Panc1 (cell line): ENCODE results near the gene ZNF25. TPM values are rescaled to one million over a fixed set of nuclear protein-coding genes. Genes with fewer than 3 reads are reported as not detected.
"Not testable (repeated sequence)": the region's sequence is repeated elsewhere in the genome, so short reads cannot be mapped to it uniquely, and the experiment has no call there.

ENCODE experiments used
- ATAC-seq: fragments of 200-7000 bp; cut with Tn5 transposase; 2 replicates; pipeline ENCODE4 v1.9.1; 2020; ENCODE audit warnings: mild to moderate bottlenecking, moderate library complexity
- BruUV-seq: library from RNA; stranded (reverse); fragments of 400-500 nt; replicated peaks from 2 replicates; lab custom pipeline; 2021; lab: Mats Ljungman, UMichigan
- CTCF ChIA-PET: fragments of 300-600 bp; sonication (Branson Sonifier 250); formaldehyde crosslinking; loops from one replicate; lab custom pipeline; 2022; ENCODE audit warnings: antibody characterized with exemption; lab: Charles Lee
- POLR2A ChIA-PET: fragments of 300-600 bp; sonication (Branson Sonifier 250); formaldehyde crosslinking; loops from one replicate; lab custom pipeline; 2022; ENCODE audit warnings: antibody characterized with exemption; lab: Charles Lee
- DNase-seq: peaks from one replicate; pipeline ENCODE4 v3.0.0-alpha.2; 2010; ENCODE audit warnings: low read depth, low spot score
- H3K27ac ChIP-seq: 2 replicates; pipeline ENCODE4 v1.5.1; 2011; ENCODE audit warnings: mild to moderate bottlenecking, low read length, inconsistent platforms
- H3K27me3 ChIP-seq: fragments of 200-500 bp; sonication (Bioruptor generic); 2 replicates; pipeline ENCODE4 v1.6.0; 2014; ENCODE audit warnings: low read length, inconsistent platforms; ENCODE audit not compliant: control insufficient read depth, insufficient read depth
- H3K36me3 ChIP-seq: fragments of 200-500 bp; sonication (Bioruptor generic); 2 replicates; pipeline ENCODE4 v1.5.1; 2014; ENCODE audit warnings: inconsistent platforms, mild to moderate bottlenecking, low read length, moderate library complexity; ENCODE audit not compliant: control insufficient read depth, insufficient read depth
- H3K4me1 ChIP-seq: 2 replicates; pipeline ENCODE4 v1.5.1; 2011; ENCODE audit warnings: inconsistent platforms, mild to moderate bottlenecking, low read length, moderate library complexity; ENCODE audit not compliant: control insufficient read depth, insufficient read depth
- H3K4me3 ChIP-seq, 2 experiments: 2 replicates each; pipeline ENCODE4 v1.5.1; 2011 to 2012; ENCODE audit warnings: low read depth in 2 of 2, low read length in 2 of 2, mild to moderate bottlenecking in 2 of 2, inconsistent platforms in 1 of 2, moderate library complexity in 1 of 2
- H3K9me3 ChIP-seq: fragments of 200-500 bp; sonication (Bioruptor generic); 2 replicates; pipeline ENCODE4 v1.5.1; 2014; ENCODE audit warnings: low read depth, mild to moderate bottlenecking, inconsistent platforms, low read length, moderate library complexity; ENCODE audit not compliant: control insufficient read depth, insufficient read depth
- POLR2AphosphoS5 ChIP-seq: IDR thresholded peaks from 2 replicates; pipeline ENCODE4 v1.6.1; 2012; ENCODE audit warnings: mild to moderate bottlenecking, low read depth, low read length, moderate library complexity
- SIN3A ChIP-seq: IDR thresholded peaks from 2 replicates; pipeline ENCODE4 v1.6.1; 2012; ENCODE audit warnings: low read depth, mild to moderate bottlenecking, low read length, moderate library complexity, borderline replicate concordance; ENCODE audit not compliant: insufficient read depth
- TCF7L2 ChIP-seq: IDR thresholded peaks from 2 replicates; pipeline ENCODE4 v1.6.1; 2011; ENCODE audit warnings: mild to moderate bottlenecking, low read depth, low read length, inconsistent platforms
- in situ Hi-C: cut with HindIII; loops from 2 replicates; pipeline ENCODE4 v1.10.0; 2016; ENCODE audit warnings: low sequenced_read_pairs, low pct_unique_long_range_greater_than_20kb
- intact Hi-C: fragments of 100-400 bp; cut with micrococcal nuclease; formaldehyde crosslinking; loops from one replicate; pipeline ENCODE4 v1.10.0; 2022; ENCODE audit not compliant: unreplicated experiment
- total RNA-seq: library from RNA; stranded (reverse); gene quantifications from one replicate; pipeline ENCODE4 v1.2.1, GENCODE V29; 2021; ENCODE audit not compliant: unreplicated experiment
- TF ChIP-seq, protein P1 (sequence below): fragments of 450-650 bp; IDR thresholded peaks from 2 replicates; pipeline ENCODE4 v1.5.1; 2017; ENCODE audit warnings: mild to moderate bottlenecking
- TF ChIP-seq, protein P2 (sequence below), 2 experiments: IDR thresholded peaks; 2 replicates each; pipeline ENCODE4 v1.6.1; 2011 to 2012; ENCODE audit warnings: low read depth in 2 of 2, control low read depth in 1 of 2, low read length in 1 of 2, mild to moderate bottlenecking in 1 of 2, moderate library complexity in 1 of 2; ENCODE audit not compliant: insufficient read depth in 1 of 2

ZNF25 gene
- total RNA-seq, 1 experiment from 2014 or later = 2.9 TPM

DNA sequence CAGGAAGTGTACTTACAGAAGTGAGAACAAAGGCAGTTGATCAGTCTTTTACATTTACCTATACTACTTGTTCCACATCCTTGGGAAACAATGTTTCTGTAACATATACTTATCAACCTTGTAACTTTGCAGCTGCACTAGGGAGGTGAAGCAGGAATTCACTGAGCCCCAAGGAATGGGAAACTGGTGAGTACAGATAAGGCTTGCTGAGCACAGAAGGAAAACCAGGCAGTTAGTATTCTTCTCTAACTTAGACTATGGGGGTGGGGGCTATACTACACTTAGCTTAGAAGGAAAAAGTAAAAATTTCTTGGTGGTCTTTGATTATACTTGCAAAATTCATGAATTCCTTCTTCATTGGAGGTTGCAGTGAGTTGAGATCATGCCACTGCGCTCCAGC lies 27.1 kb upstream of the ZNF25 start:
- Histone ChIP-seq H3K27ac (no peak overlapping the region), H3K27me3 (no peaks in the 10 kb centered on the region), H3K9me3 (no peaks in the 10 kb centered on the region), H3K36me3 (no peaks in the 10 kb centered on the region), H3K4me3 (no peak overlapping the region), H3K4me1 (no peaks in the 10 kb centered on the region)
- BruUV-seq = no TSS peak
- in situ Hi-C loops (no loop called here), intact Hi-C loops (no loop called here)
- DNase-seq (no peak), ATAC-seq (no peak)
- POLR2A ChIA-PET = no interaction called here
- CTCF ChIA-PET = no interaction called here
- TF ChIP-seq SIN3A = no peak
- TF ChIP-seq TCF7L2 = no peak
- TF ChIP-seq, protein P1, sequence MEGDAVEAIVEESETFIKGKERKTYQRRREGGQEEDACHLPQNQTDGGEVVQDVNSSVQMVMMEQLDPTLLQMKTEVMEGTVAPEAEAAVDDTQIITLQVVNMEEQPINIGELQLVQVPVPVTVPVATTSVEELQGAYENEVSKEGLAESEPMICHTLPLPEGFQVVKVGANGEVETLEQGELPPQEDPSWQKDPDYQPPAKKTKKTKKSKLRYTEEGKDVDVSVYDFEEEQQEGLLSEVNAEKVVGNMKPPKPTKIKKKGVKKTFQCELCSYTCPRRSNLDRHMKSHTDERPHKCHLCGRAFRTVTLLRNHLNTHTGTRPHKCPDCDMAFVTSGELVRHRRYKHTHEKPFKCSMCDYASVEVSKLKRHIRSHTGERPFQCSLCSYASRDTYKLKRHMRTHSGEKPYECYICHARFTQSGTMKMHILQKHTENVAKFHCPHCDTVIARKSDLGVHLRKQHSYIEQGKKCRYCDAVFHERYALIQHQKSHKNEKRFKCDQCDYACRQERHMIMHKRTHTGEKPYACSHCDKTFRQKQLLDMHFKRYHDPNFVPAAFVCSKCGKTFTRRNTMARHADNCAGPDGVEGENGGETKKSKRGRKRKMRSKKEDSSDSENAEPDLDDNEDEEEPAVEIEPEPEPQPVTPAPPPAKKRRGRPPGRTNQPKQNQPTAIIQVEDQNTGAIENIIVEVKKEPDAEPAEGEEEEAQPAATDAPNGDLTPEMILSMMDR = no peak
- TF ChIP-seq, protein P2, sequence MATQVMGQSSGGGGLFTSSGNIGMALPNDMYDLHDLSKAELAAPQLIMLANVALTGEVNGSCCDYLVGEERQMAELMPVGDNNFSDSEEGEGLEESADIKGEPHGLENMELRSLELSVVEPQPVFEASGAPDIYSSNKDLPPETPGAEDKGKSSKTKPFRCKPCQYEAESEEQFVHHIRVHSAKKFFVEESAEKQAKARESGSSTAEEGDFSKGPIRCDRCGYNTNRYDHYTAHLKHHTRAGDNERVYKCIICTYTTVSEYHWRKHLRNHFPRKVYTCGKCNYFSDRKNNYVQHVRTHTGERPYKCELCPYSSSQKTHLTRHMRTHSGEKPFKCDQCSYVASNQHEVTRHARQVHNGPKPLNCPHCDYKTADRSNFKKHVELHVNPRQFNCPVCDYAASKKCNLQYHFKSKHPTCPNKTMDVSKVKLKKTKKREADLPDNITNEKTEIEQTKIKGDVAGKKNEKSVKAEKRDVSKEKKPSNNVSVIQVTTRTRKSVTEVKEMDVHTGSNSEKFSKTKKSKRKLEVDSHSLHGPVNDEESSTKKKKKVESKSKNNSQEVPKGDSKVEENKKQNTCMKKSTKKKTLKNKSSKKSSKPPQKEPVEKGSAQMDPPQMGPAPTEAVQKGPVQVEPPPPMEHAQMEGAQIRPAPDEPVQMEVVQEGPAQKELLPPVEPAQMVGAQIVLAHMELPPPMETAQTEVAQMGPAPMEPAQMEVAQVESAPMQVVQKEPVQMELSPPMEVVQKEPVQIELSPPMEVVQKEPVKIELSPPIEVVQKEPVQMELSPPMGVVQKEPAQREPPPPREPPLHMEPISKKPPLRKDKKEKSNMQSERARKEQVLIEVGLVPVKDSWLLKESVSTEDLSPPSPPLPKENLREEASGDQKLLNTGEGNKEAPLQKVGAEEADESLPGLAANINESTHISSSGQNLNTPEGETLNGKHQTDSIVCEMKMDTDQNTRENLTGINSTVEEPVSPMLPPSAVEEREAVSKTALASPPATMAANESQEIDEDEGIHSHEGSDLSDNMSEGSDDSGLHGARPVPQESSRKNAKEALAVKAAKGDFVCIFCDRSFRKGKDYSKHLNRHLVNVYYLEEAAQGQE (IDR thresholded peaks at IDR 0.05; ENCODE audit: insufficient read depth in 1 of 2, low read depth in 2 of 2, low read length in 1 of 2) = no peak
- no peak for TF ChIP-seq POLR2AphosphoS5

DNA sequence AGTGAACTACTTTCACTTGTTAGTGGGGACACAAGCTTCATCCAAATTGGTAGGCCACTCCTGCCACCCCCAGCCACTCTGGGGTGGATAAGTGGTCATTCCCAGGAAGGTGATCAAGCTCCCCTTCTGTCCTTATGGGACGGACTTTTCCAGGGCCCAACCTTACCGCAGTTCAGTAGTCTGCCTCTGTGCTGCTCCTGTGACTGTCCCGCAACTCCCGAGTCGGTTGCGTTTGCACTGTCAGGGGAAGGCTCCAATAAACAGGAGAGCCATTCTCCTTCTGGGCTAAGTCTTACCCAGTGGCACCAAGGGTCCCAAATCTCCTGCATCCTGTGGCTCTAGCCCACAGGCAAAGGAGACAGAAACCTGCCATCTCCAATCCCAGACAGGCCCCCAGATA lies 26.6 kb upstream of the ZNF25 start:
- Histone ChIP-seq H3K36me3 (no peaks in the 10 kb centered on the region), H3K4me3 (no peak overlapping the region), H3K27ac (no peak overlapping the region), H3K27me3 (no peaks in the 10 kb centered on the region), H3K4me1 (no peaks in the 10 kb centered on the region), H3K9me3 (no peaks in the 10 kb centered on the region)
- no peak for TF ChIP-seq TCF7L2
- TF ChIP-seq, protein P1 = no peak
- TF ChIP-seq, protein P2 (IDR thresholded peaks at IDR 0.05; ENCODE audit: insufficient read depth in 1 of 2, low read depth in 2 of 2, low read length in 1 of 2) = no peak
- TF ChIP-seq SIN3A = no peak
- TF ChIP-seq POLR2AphosphoS5 = no peak
- intact Hi-C loops = no loop called here
- in situ Hi-C loops = no loop called here
- POLR2A ChIA-PET = no interaction called here
- DNase-seq = no peak
- BruUV-seq = no TSS peak
- CTCF ChIA-PET = no interaction called here
- no peak for ATAC-seq

DNA sequence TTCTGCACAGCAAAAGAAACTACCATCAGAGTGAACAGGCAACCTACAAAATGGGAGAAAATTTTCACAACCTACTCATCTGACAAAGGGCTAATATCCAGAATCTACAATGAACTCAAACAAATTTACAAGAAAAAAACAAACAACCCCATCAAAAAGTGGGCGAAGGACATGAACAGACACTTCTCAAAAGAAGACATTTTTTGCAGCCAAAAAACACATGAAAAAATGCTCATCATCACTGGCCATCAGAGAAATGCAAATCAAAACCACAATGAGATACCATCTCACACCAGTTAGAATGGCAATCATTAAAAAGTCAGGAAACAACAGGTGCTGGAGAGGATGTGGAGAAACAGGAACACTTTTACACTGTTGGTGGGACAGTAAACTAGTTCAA lies 24.0 kb upstream of the ZNF25 start:
- ATAC-seq, H3K36me3 ChIP-seq, H3K4me1 ChIP-seq, H3K4me3 ChIP-seq, DNase-seq, BruUV-seq, in situ Hi-C loops, CTCF ChIA-PET, H3K9me3 ChIP-seq, H3K27ac ChIP-seq, H3K27me3 ChIP-seq, intact Hi-C loops, POLR2A ChIA-PET: not testable (repeated sequence)

DNA sequence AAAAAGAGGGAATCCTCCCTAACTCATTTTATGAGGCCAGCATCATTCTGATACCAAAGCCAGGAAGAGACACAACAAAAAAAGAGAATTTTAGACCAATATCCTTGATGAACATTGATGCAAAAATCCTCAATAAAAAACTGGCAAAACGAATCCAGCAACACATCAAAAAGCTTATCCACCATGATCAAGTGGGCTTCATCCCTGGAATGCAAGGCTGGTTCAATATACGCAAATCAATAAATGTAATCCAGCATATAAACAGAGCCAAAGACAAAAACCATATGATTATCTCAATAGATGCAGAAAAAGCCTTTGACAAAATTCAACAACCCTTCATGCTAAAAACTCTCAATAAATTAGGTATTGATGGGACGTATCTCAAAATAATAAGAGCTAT lies 22.5 kb upstream of the ZNF25 start:
- BruUV-seq, in situ Hi-C loops, H3K9me3 ChIP-seq, DNase-seq, H3K36me3 ChIP-seq, H3K4me1 ChIP-seq, intact Hi-C loops, CTCF ChIA-PET, H3K27me3 ChIP-seq, POLR2A ChIA-PET, H3K27ac ChIP-seq, H3K4me3 ChIP-seq, ATAC-seq: not testable (repeated sequence)
